GM12874 (cell line): ENCODE results near the gene CIDEA.

Experiments
- CTCF ChIP-seq: IDR thresholded peaks from 2 replicates; pipeline ENCODE4 v1.5.1; 2011; ENCODE audit warnings: low read depth, mild to moderate bottlenecking, control low read depth, low read length, moderate library complexity; ENCODE audit not compliant: insufficient read depth

The CIDEA gene

GRCh38 chr18:12257996-12258718 lies 4.0 kb downstream of the CIDEA start:
- TF ChIP-seq CTCF, result no peak

- no peak for TF ChIP-seq CTCF
Observed at GRCh38 chr18:12258719-12259705, 4.9 kb downstream of the CIDEA start.

GRCh38 chr18:12262748-12263147 lies 8.6 kb downstream of the CIDEA start:
- no peak for TF ChIP-seq CTCF

- no peak for TF ChIP-seq CTCF
Observed at GRCh38 chr18:12264864-12265263, 10.7 kb downstream of the CIDEA start.

GRCh38 chr18:12271376-12272235 lies 17.4 kb downstream of the CIDEA start:
- TF ChIP-seq CTCF, result peak; percentile 76

GRCh38 chr18:12274793-12275192 lies 20.6 kb downstream of the CIDEA start:
- no peak for TF ChIP-seq CTCF
